HG03521 (cell line): Measurements from ENCODE around the gene TMOD4.

Experiments used
- ATAC-seq: cut with Tn5 transposase; IDR thresholded peaks from one replicate; pipeline ENCODE4 v1.9.1; 2021; ENCODE audit warnings: mild to moderate bottlenecking, moderate library complexity; ENCODE audit not compliant: unreplicated experiment

The TMOD4 gene

GRCh38 chr1:151176514-151177045 lies 799 bp upstream of the TMOD4 start:
- ATAC-seq = no peak

GRCh38 chr1:151175041-151175741 lies 590 bp downstream of the TMOD4 start:
- no peak for ATAC-seq

DNA sequence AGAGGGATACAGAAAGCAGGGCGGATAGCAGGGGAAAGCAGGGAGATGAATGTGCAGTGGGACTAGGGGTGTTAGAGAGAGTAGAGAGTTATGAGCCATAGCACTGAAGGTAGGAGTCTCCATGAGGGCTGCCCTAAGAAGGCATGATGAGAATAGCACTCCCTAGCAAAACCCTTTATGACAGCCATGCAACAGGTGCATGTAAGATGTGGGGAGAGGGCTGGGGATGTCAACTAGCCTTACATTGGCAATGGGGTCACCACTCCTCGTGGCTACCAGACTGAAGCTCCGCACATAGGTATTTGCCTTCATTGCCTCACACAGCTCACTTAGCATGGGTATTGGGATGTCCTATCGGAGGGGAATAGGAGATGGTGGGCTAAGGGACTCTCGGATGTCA lies 4.6 kb downstream of the TMOD4 start:
- ATAC-seq = no peak

DNA sequence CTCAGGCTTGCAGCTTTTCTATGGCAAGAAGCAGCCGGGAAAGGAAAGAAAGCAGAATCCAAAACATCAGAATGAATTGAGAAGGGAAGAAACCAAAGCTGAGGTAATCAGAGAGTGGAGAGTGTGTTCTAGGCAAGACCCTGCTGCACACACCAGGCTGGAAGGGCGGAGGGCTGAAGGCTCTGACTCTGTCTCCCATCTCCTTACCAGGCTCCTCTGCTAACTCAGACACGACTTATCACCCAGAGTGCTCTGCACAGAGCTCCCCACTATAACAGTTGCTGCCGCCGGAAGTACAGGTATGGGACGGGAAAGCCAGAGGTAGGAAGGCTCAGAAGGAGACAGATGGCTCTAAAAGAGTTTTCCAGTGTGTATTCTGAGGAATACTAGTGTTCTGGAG lies 8.7 kb downstream of the TMOD4 start:
- no peak for ATAC-seq

DNA sequence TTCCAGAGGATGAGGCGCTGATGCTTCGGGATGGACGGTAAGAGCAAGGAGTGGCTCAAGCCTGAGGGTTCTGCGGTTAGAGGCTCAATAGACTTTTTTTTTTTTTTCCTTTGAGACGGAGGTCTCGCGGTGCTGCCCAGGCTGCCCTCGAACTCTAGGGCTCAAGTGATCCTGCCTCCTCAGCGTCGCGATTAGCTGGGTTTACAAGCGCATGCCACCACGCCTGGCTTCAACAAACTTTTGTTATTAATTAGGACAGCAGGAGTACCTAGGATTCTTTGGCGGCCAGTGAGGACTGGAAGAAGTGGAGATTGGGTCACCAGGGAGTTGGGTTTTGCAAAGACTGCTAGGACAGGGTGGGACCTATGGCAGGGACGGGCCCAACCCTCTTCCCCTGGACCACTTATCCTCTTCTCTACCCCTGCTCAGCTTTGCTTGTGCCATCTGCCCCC lies 9.2 kb downstream of the TMOD4 start:
- no peak for ATAC-seq

- peak; percentile 93 for ATAC-seq
Observed at GRCh38 chr1:151165738-151166504, 9.9 kb downstream of the TMOD4 start, which contains the start of the genes LYSMD1 and SCNM1. LYSMD1 (minus strand) TSS chr1:151165902; CDS start chr1:151165258, 644 bp downstream. SCNM1 (plus strand) TSS chr1:151166144; CDS start chr1:151166153, 9 bp downstream.

DNA sequence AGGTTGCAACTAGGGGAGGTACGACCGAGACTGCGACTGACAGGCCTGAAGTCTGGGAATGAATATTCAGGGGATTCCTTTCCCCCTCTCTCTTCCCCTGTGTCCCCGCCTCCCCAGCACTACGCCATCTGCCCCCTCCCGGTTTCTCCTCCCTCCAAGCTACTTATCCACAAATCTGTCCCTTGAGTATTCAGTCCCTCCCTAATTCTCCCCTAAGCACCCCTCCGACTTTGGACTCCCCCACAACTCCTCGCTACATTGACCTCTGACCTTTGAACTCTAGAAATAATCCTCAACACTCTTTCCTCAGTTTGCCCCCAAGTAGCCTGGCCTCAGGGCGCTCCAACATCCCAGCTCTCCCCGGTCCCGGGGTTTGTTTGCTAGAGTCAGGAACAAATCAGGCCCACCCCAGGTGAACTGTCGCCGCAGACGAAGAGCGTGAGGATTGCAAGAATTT lies 10.5 kb downstream of the TMOD4 start:
- no peak for ATAC-seq

DNA sequence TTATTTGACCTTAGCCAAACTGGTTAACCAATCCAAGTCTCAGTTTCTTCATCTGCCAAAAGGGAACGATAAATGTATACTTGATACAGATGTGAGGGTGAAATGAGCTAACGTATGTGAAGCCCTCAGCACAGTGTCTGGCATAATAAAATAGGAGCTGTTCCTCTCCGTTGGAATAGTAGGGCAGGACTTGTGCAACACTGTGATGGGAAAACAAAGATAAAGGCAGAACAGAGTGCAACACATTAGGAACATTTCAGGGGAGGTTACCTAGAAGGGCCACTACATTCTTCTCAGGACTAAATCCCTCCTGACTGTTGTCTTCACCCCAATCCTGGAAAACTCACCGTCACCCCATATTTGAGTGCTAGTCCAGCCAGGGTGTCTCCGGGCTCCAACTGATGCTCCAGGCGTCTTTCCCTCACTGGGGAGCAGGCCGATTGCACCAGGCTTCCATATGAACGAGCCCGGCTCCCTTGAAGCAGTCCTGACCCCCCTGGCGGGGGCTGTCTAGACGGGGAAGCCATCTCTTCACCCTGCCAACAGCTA lies 11.0 kb downstream of the TMOD4 start:
- no peak for ATAC-seq

- ATAC-seq = no peak
Observed at GRCh38 chr1:151159373-151159772, 16.4 kb downstream of the TMOD4 start.

DNA sequence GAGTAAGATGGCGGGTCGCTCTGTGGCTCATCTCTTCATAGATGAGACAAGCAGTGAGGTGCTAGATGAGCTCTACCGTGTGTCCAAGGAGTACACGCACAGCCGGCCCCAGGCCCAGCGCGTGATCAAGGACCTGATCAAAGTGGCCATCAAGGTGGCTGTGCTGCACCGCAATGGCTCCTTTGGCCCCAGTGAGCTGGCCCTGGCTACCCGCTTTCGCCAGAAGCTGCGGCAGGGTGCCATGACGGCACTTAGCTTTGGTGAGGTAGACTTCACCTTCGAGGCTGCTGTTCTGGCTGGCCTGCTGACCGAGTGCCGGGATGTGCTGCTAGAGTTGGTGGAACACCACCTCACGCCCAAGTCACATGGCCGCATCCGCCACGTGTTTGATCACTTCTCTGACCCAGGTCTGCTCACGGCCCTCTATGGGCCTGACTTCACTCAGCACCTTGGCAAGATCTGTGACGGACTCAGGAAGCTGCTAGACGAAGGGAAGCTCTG lies 17.0 kb downstream of the TMOD4 start:
- ATAC-seq = no peak

- no peak for ATAC-seq
Observed at GRCh38 chr1:151158326-151158725, 17.5 kb downstream of the TMOD4 start.

GRCh38 chr1:151157067-151157531 lies 18.7 kb downstream of the TMOD4 start:
- no peak for ATAC-seq

GRCh38 chr1:151156515-151156819 lies 19.3 kb downstream of the TMOD4 start, which contains the start of gene TNFAIP8L2:
TNFAIP8L2 (plus strand) TSS chr1:151156649; CDS start chr1:151158698, 2,049 bp downstream.
- peak; percentile 75 for ATAC-seq

GRCh38 chr1:151147665-151148064 lies 28.1 kb downstream of the TMOD4 start:
- no peak for ATAC-seq

DNA sequence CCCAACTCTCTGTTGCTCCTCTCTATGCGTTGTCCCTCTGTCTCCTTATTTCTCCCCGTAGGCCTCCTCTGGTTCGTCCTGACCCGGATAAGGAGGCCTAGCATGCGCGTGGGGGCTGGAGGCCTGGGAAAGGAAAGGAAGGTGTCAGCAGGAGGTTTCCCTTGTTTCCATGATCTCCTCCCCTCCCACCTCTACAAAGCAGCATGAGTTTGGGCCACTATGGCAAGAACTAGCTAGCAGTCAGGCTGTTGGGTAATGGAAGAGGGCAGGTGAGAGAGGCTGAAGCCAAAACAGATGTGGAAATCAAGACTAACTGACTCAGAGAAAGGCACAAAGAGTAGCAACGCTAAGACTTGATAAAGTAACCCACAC lies 28.7 kb downstream of the TMOD4 start:
- ATAC-seq = no peak

GRCh38 chr1:151146412-151147131 lies 29.2 kb downstream of the TMOD4 start, which contains the start of gene SEMA6C:
SEMA6C (minus strand) TSS chr1:151146631; CDS start chr1:151142621, 4,010 bp downstream.
- ATAC-seq = peak; percentile 97

DNA sequence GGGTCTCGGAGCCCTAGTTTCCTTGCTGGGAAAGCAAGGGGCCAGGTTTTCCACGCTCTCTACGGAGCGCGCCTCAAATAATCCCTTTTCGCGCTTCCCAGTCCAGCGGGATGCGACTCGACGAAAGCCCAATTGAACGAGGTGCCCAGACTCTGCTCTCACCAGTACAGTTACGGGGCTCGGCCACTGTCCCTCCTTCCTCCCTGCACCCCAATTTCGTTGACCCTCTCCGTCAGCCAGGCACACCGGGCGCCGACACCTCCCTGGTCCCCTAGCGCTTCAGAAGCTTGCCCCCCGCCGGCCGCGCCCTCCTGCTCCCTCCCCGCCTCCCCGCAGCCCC lies 29.7 kb downstream of the TMOD4 start:
- no peak for ATAC-seq

- ATAC-seq = no peak
Observed at GRCh38 chr1:151145304-151146071, 30.3 kb downstream of the TMOD4 start.

GRCh38 chr1:151144474-151145303 lies 31.1 kb downstream of the TMOD4 start:
- ATAC-seq = no peak
